ENCODE measurements around the gene ACAN.
A peak's percentile ranks its signal among the peaks of the same experiment; 100 is the strongest.

ACAN gene

GRCh38 chr15:88788036-88788435, 15.2 kb upstream of the ACAN start:
- H3K4me3 ChIP-seq (ENCODE audit: low read length in 2 of 2) = no peak overlapping the region
- no peak overlapping the region for H2BK5ac ChIP-seq (ENCODE audit: low read length)
- no peak overlapping the region for H2BK15ac ChIP-seq (ENCODE audit: low read length)
- H3K79me1 ChIP-seq (ENCODE audit: low read depth, low read length) = no peaks in the 10 kb centered on the region
- no peak overlapping the region for H3K4ac ChIP-seq (ENCODE audit: low read length)
- no peak for DNase-seq (ENCODE audit: low spot score)
- no peak overlapping the region for H2BK12ac ChIP-seq (ENCODE audit: low read length)
- peaks cover 0 to 35% (median 0%) of the 10 kb centered on the region in 3 experiments for H3K27me3 ChIP-seq (ENCODE audit: control insufficient read depth in 3 of 3, insufficient read depth in 3 of 3, low read depth in 1 of 3, low read length in 3 of 3)
- H3K14ac ChIP-seq (ENCODE audit: low read length) = no peak overlapping the region
- H3K9me3 ChIP-seq (replicated peaks in 1 of 2; ENCODE audit: control insufficient read depth in 2 of 2, insufficient read depth in 1 of 2, low read depth in 1 of 2, low read length in 2 of 2) = no peaks in the 10 kb centered on the region
- no peak overlapping the region for H4K91ac ChIP-seq (ENCODE audit: low read depth, low read length, poor library complexity)
- WGBS, 2 donors (ENCODE audit: extremely low coverage in 2 of 2, insufficient read length in 2 of 2, insufficient replicate concordance in 1 of 2) = no CpG with 5 or more reads among the region's 3 CpGs
- no peak overlapping the region for H2BK120ac ChIP-seq (ENCODE audit: low read depth, low read length)
- no peak overlapping the region for H3K23ac ChIP-seq (ENCODE audit: low read depth, low read length, poor library complexity)
- H3K27ac ChIP-seq (replicated peaks; ENCODE audit: low read length) = no peak overlapping the region
- no peaks in the 10 kb centered on the region for H3K36me3 ChIP-seq (replicated peaks in 1 of 2; ENCODE audit: control insufficient read depth in 2 of 2, insufficient read depth in 2 of 2, low read length in 2 of 2)
- no peak overlapping the region for H3K18ac ChIP-seq (ENCODE audit: low read length)
- no peak overlapping the region for H2AK5ac ChIP-seq (ENCODE audit: low read depth, low read length)
- H2AFZ ChIP-seq (ENCODE audit: low read length) = no peak overlapping the region
- peaks cover 0 to 2% of the 10 kb centered on the region in 2 donors for H3K4me1 ChIP-seq (ENCODE audit: control insufficient read depth in 2 of 2, insufficient read depth in 1 of 2, low read depth in 1 of 2, low read length in 2 of 2)
- no peak overlapping the region for H3K9ac ChIP-seq (ENCODE audit: low read depth, low read length, poor library complexity)
- no peak overlapping the region for H4K8ac ChIP-seq (ENCODE audit: low read depth, low read length)
- no peak overlapping the region for H3K4me2 ChIP-seq (ENCODE audit: insufficient read depth, low read length, poor library complexity, severe bottlenecking)

- Histone ChIP-seq H3K4me2 (ENCODE audit: insufficient read depth, low read length, poor library complexity, severe bottlenecking) (no peak overlapping the region), H3K4me1 (ENCODE audit: control insufficient read depth in 2 of 2, insufficient read depth in 1 of 2, low read depth in 1 of 2, low read length in 2 of 2) (peaks cover 0 to 4% of the 10 kb centered on the region in 2 donors), H3K79me1 (ENCODE audit: low read depth, low read length) (no peaks in the 10 kb centered on the region), H4K91ac (ENCODE audit: low read depth, low read length, poor library complexity) (no peak overlapping the region), H3K4ac (ENCODE audit: low read length) (no peak overlapping the region), H4K8ac (ENCODE audit: low read depth, low read length) (no peak overlapping the region), H3K36me3 (replicated peaks in 1 of 2; ENCODE audit: control insufficient read depth in 2 of 2, insufficient read depth in 2 of 2, low read length in 2 of 2) (no peaks in the 10 kb centered on the region), H3K18ac (ENCODE audit: low read length) (no peak overlapping the region), H2BK12ac (ENCODE audit: low read length) (no peak overlapping the region), H2BK5ac (ENCODE audit: low read length) (no peak overlapping the region), H2BK120ac (ENCODE audit: low read depth, low read length) (no peak overlapping the region), H3K9me3 (replicated peaks in 1 of 2; ENCODE audit: control insufficient read depth in 2 of 2, insufficient read depth in 1 of 2, low read depth in 1 of 2, low read length in 2 of 2) (no peaks in the 10 kb centered on the region), H3K9ac (ENCODE audit: low read depth, low read length, poor library complexity) (no peak overlapping the region), H3K4me3 (ENCODE audit: low read length in 2 of 2) (no peak overlapping the region), H2BK15ac (ENCODE audit: low read length) (no peak overlapping the region), H2AFZ (ENCODE audit: low read length) (no peak overlapping the region), H3K27me3 (ENCODE audit: control insufficient read depth in 3 of 3, insufficient read depth in 3 of 3, low read depth in 1 of 3, low read length in 3 of 3) (peaks cover 0 to 37% (median 0%) of the 10 kb centered on the region in 3 experiments), H2AK5ac (ENCODE audit: low read depth, low read length) (no peak overlapping the region), H3K27ac (replicated peaks; ENCODE audit: low read length) (no peak overlapping the region), H3K14ac (ENCODE audit: low read length) (no peak overlapping the region), H3K23ac (ENCODE audit: low read depth, low read length, poor library complexity) (no peak overlapping the region)
- no peak for DNase-seq (ENCODE audit: low spot score)
Observed at GRCh38 chr15:88788816-88789215, 14.4 kb upstream of the ACAN start.

GRCh38 chr15:88790486-88790885, 12.8 kb upstream of the ACAN start:
- Histone ChIP-seq H4K8ac (ENCODE audit: low read depth, low read length) (no peak overlapping the region), H3K14ac (ENCODE audit: low read length) (no peak overlapping the region), H3K18ac (ENCODE audit: low read length) (no peak overlapping the region), H2AK5ac (ENCODE audit: low read depth, low read length) (no peak overlapping the region), H3K79me1 (ENCODE audit: low read depth, low read length) (no peaks in the 10 kb centered on the region), H3K27me3 (ENCODE audit: control insufficient read depth in 3 of 3, insufficient read depth in 3 of 3, low read depth in 1 of 3, low read length in 3 of 3) (peaks cover 0 to 52% (median 0%) of the 10 kb centered on the region in 3 experiments), H3K9ac (ENCODE audit: low read depth, low read length, poor library complexity) (no peak overlapping the region), H3K9me3 (replicated peaks in 1 of 2; ENCODE audit: control insufficient read depth in 2 of 2, insufficient read depth in 1 of 2, low read depth in 1 of 2, low read length in 2 of 2) (no peaks in the 10 kb centered on the region), H2BK120ac (ENCODE audit: low read depth, low read length) (no peak overlapping the region), H3K4me1 (ENCODE audit: control insufficient read depth in 2 of 2, insufficient read depth in 1 of 2, low read depth in 1 of 2, low read length in 2 of 2) (peaks cover 0 to 4% of the 10 kb centered on the region in 2 donors), H3K4me2 (ENCODE audit: insufficient read depth, low read length, poor library complexity, severe bottlenecking) (no peak overlapping the region), H3K4ac (ENCODE audit: low read length) (no peak overlapping the region), H2BK15ac (ENCODE audit: low read length) (no peak overlapping the region), H2AFZ (ENCODE audit: low read length) (no peak overlapping the region), H3K23ac (ENCODE audit: low read depth, low read length, poor library complexity) (no peak overlapping the region), H3K27ac (replicated peaks; ENCODE audit: low read length) (no peak overlapping the region), H2BK12ac (ENCODE audit: low read length) (no peak overlapping the region), H3K36me3 (replicated peaks in 1 of 2; ENCODE audit: control insufficient read depth in 2 of 2, insufficient read depth in 2 of 2, low read length in 2 of 2) (no peaks in the 10 kb centered on the region), H2BK5ac (ENCODE audit: low read length) (no peak overlapping the region), H3K4me3 (ENCODE audit: low read length in 2 of 2) (peak overlapping the region in 1 of 2 donors; percentile 9), H4K91ac (ENCODE audit: low read depth, low read length, poor library complexity) (no peak overlapping the region)
- no CpG with 5 or more reads among the region's 7 CpGs for WGBS, 2 donors (ENCODE audit: extremely low coverage in 2 of 2, insufficient read length in 2 of 2, insufficient replicate concordance in 1 of 2)
- no peak for DNase-seq (ENCODE audit: low spot score)

- no peak for DNase-seq (ENCODE audit: low spot score)
- no peak overlapping the region for H4K8ac ChIP-seq (ENCODE audit: low read depth, low read length)
- H2BK15ac ChIP-seq (ENCODE audit: low read length) = no peak overlapping the region
- H2BK12ac ChIP-seq (ENCODE audit: low read length) = no peak overlapping the region
- no peaks in the 10 kb centered on the region for H3K36me3 ChIP-seq (replicated peaks in 1 of 2; ENCODE audit: control insufficient read depth in 2 of 2, insufficient read depth in 2 of 2, low read length in 2 of 2)
- H3K4me2 ChIP-seq (ENCODE audit: insufficient read depth, low read length, poor library complexity, severe bottlenecking) = no peak overlapping the region
- H3K27me3 ChIP-seq (ENCODE audit: control insufficient read depth in 3 of 3, insufficient read depth in 3 of 3, low read depth in 1 of 3, low read length in 3 of 3) = peaks cover 0 to 53% (median 0%) of the 10 kb centered on the region in 3 experiments
- H3K14ac ChIP-seq (ENCODE audit: low read length) = no peak overlapping the region
- no peak overlapping the region for H4K91ac ChIP-seq (ENCODE audit: low read depth, low read length, poor library complexity)
- H3K27ac ChIP-seq (replicated peaks; ENCODE audit: low read length) = no peak overlapping the region
- H2AFZ ChIP-seq (ENCODE audit: low read length) = no peak overlapping the region
- no peaks in the 10 kb centered on the region for H3K79me1 ChIP-seq (ENCODE audit: low read depth, low read length)
- no peak overlapping the region for H3K9ac ChIP-seq (ENCODE audit: low read depth, low read length, poor library complexity)
- no peak overlapping the region for H3K4me3 ChIP-seq (ENCODE audit: low read length in 2 of 2)
- H3K4ac ChIP-seq (ENCODE audit: low read length) = no peak overlapping the region
- H3K4me1 ChIP-seq (ENCODE audit: control insufficient read depth in 2 of 2, insufficient read depth in 1 of 2, low read depth in 1 of 2, low read length in 2 of 2) = peaks cover 0 to 4% of the 10 kb centered on the region in 2 donors
- no peak overlapping the region for H2AK5ac ChIP-seq (ENCODE audit: low read depth, low read length)
- no CpG with 5 or more reads among the region's 1 CpG for WGBS, 2 donors (ENCODE audit: extremely low coverage in 2 of 2, insufficient read length in 2 of 2, insufficient replicate concordance in 1 of 2)
- H2BK120ac ChIP-seq (ENCODE audit: low read depth, low read length) = no peak overlapping the region
- H3K18ac ChIP-seq (ENCODE audit: low read length) = no peak overlapping the region
- no peaks in the 10 kb centered on the region for H3K9me3 ChIP-seq (replicated peaks in 1 of 2; ENCODE audit: control insufficient read depth in 2 of 2, insufficient read depth in 1 of 2, low read depth in 1 of 2, low read length in 2 of 2)
- no peak overlapping the region for H2BK5ac ChIP-seq (ENCODE audit: low read length)
- no peak overlapping the region for H3K23ac ChIP-seq (ENCODE audit: low read depth, low read length, poor library complexity)
Observed at GRCh38 chr15:88791637-88792036, 11.6 kb upstream of the ACAN start.

Measured in neuronal stem cell (in vitro differentiated cells).